ENCODE measurements around the gene TMEM59.

DNA sequence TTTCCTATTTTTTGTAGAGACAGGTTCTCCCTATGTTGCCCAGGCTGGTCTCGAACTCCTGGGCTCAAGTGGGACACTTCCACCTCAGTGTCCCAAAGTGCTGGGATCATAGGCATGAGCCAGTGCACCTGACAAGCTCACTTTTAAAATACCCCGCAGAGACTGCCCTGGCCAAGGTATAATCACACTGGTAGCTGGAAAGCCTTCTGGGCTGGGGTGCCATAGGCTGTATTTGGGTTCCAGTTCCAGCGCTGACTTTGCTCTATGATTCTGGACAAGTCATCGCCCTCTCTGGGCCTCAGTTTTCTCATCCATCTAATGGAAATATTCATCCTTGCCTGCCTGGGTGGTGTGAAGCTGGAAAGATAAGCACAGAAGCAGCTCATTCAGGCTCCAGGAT lies 45.4 kb downstream of the TMEM59 start:
- TF ChIP-seq, protein P1, sequence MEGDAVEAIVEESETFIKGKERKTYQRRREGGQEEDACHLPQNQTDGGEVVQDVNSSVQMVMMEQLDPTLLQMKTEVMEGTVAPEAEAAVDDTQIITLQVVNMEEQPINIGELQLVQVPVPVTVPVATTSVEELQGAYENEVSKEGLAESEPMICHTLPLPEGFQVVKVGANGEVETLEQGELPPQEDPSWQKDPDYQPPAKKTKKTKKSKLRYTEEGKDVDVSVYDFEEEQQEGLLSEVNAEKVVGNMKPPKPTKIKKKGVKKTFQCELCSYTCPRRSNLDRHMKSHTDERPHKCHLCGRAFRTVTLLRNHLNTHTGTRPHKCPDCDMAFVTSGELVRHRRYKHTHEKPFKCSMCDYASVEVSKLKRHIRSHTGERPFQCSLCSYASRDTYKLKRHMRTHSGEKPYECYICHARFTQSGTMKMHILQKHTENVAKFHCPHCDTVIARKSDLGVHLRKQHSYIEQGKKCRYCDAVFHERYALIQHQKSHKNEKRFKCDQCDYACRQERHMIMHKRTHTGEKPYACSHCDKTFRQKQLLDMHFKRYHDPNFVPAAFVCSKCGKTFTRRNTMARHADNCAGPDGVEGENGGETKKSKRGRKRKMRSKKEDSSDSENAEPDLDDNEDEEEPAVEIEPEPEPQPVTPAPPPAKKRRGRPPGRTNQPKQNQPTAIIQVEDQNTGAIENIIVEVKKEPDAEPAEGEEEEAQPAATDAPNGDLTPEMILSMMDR (conservative IDR thresholded peaks at IDR 0.05 in 1 of 2, IDR thresholded peaks at IDR 0.05 in 1 of 2; ENCODE audit: extremely low read depth in 1 of 2, insufficient read depth in 1 of 2, low read depth in 1 of 2, low read length in 2 of 2): no peak
- no peak for TF ChIP-seq EZH2 (IDR thresholded peaks at IDR 0.05; ENCODE audit: borderline replicate concordance, low read length)

Data from mammary epithelial cell (primary cell).